H9 (cell line): ENCODE measurements around the gene TNFRSF19. TPM values are rescaled to one million over a fixed set of nuclear protein-coding genes. Genes with fewer than 3 reads are reported as not detected.

Experiments used
- DNase-seq: peaks from one replicate; pipeline ENCODE4 v3.0.0-alpha.2; 2017
- H2AFZ ChIP-seq: one replicate; pipeline ENCODE4 v1.6.1; 2013; ENCODE audit warnings: mild to moderate bottlenecking, low read length, control low read depth, moderate library complexity
- H2AK5ac ChIP-seq: 2 replicates; pipeline ENCODE4 v1.6.1; 2013; ENCODE audit warnings: low read length, control low read depth, mixed read lengths; ENCODE audit not compliant: insufficient read length
- H2BK120ac ChIP-seq: one replicate; pipeline ENCODE4 v1.6.1; 2013; ENCODE audit warnings: low read depth, mild to moderate bottlenecking, low read length, control low read depth, inconsistent platforms; ENCODE audit not compliant: poor library complexity, severe bottlenecking
- H2BK12ac ChIP-seq: 2 replicates; pipeline ENCODE4 v1.6.1; 2013; ENCODE audit warnings: low read length, control low read depth, mixed read lengths, low read depth; ENCODE audit not compliant: insufficient read length
- H2BK15ac ChIP-seq: 2 replicates; pipeline ENCODE4 v1.6.1; 2013; ENCODE audit warnings: low read depth, low read length, control low read depth
- H2BK20ac ChIP-seq: one replicate; pipeline ENCODE4 v1.6.1; 2013; ENCODE audit warnings: low read depth, mild to moderate bottlenecking, low read length, control low read depth, inconsistent platforms; ENCODE audit not compliant: poor library complexity, severe bottlenecking
- H2BK5ac ChIP-seq: 2 replicates; pipeline ENCODE4 v1.6.1; 2013; ENCODE audit warnings: low read length, control low read depth, mixed read lengths; ENCODE audit not compliant: insufficient read length
- H3K14ac ChIP-seq: 2 replicates; pipeline ENCODE4 v1.6.1; 2013; ENCODE audit warnings: low read length, control low read depth; ENCODE audit not compliant: insufficient read depth
- H3K18ac ChIP-seq: 2 replicates; pipeline ENCODE4 v1.6.1; 2013; ENCODE audit warnings: low read depth, mild to moderate bottlenecking, mixed read lengths, low read length, control low read depth; ENCODE audit not compliant: insufficient read length
- H3K23ac ChIP-seq: 2 replicates; pipeline ENCODE4 v1.6.1; 2013; ENCODE audit warnings: low read length, control low read depth, mixed read lengths, low read depth; ENCODE audit not compliant: insufficient read length
- H3K23me2 ChIP-seq: 2 replicates; pipeline ENCODE4 v1.6.1; 2013; ENCODE audit warnings: low read depth, mild to moderate bottlenecking, mixed read lengths, low read length, control low read depth; ENCODE audit not compliant: insufficient read length, poor library complexity, severe bottlenecking
- H3K27ac ChIP-seq: 2 replicates; pipeline ENCODE4 v1.5.1; 2013; ENCODE audit warnings: low read length, control low read depth, mixed read lengths, low read depth; ENCODE audit not compliant: insufficient read length
- H3K27me3 ChIP-seq: 2 replicates; pipeline ENCODE4 v1.6.1; 2013; ENCODE audit warnings: low read length, control low read depth, inconsistent platforms; ENCODE audit not compliant: insufficient read depth
- H3K4ac ChIP-seq: 2 replicates; pipeline ENCODE4 v1.6.1; 2013; ENCODE audit warnings: low read depth, mild to moderate bottlenecking, control low read depth, inconsistent platforms, low read length, moderate library complexity
- H3K4me1 ChIP-seq: 2 replicates; pipeline ENCODE4 v1.6.1; 2013; ENCODE audit warnings: low read length, control low read depth, inconsistent platforms; ENCODE audit not compliant: insufficient read depth
- H3K4me2 ChIP-seq: 2 replicates; pipeline ENCODE4 v1.6.1; 2013; ENCODE audit warnings: low read length, control low read depth, mixed read lengths; ENCODE audit not compliant: insufficient read length, insufficient read depth
- H3K56ac ChIP-seq: 2 replicates; pipeline ENCODE4 v1.6.1; 2013; ENCODE audit warnings: low read depth, mild to moderate bottlenecking, mixed read lengths, low read length, control low read depth; ENCODE audit not compliant: insufficient read length
- H3K79me1 ChIP-seq: 2 replicates; pipeline ENCODE4 v1.6.1; 2013; ENCODE audit warnings: low read depth, mild to moderate bottlenecking, moderate library complexity, low read length, control low read depth, inconsistent platforms; ENCODE audit not compliant: insufficient read depth, poor library complexity, severe bottlenecking
- H3K79me2 ChIP-seq: 2 replicates; pipeline ENCODE4 v1.6.1; 2013; ENCODE audit warnings: low read length, control low read depth, inconsistent platforms; ENCODE audit not compliant: insufficient read depth
- H3K9ac ChIP-seq: 2 replicates; pipeline ENCODE4 v1.6.1; 2013; ENCODE audit warnings: low read length, control low read depth, mixed read lengths; ENCODE audit not compliant: insufficient read length; ENCODE audit errors: extremely low read depth
- H3K9me3 ChIP-seq: one replicate; pipeline ENCODE4 v1.6.1; 2013; ENCODE audit warnings: low read depth, low read length, inconsistent platforms; ENCODE audit not compliant: control insufficient read depth
- H3T11ph ChIP-seq: one replicate; pipeline ENCODE4 v1.6.1; 2013; ENCODE audit warnings: mild to moderate bottlenecking, low read length, control low read depth, inconsistent platforms
- H4K20me1 ChIP-seq: one replicate; pipeline ENCODE4 v1.6.1; 2013; ENCODE audit not compliant: control insufficient read depth, insufficient read length, insufficient read depth
- H4K5ac ChIP-seq: 2 replicates; pipeline ENCODE4 v1.6.1; 2013; ENCODE audit warnings: low read depth, mild to moderate bottlenecking, mixed read lengths, low read length, control low read depth; ENCODE audit not compliant: insufficient read length
- H4K8ac ChIP-seq: replicated peaks from 2 replicates; pipeline ENCODE4 v1.6.1; 2013; ENCODE audit warnings: low read length, control low read depth, mixed read lengths, low read depth; ENCODE audit not compliant: insufficient read length
- H4K91ac ChIP-seq: 2 replicates; pipeline ENCODE4 v1.6.1; 2013; ENCODE audit warnings: low read depth, mild to moderate bottlenecking, moderate library complexity, mixed read lengths, low read length, control low read depth; ENCODE audit not compliant: insufficient read length
- H3K27ac Mint-ChIP-seq, 3 experiments: 2 replicates in 2 of 3; 3 replicates in 1 of 3; pipeline ENCODE4 v1.8.0; 2020 to 2021; ENCODE audit warnings: mixed read lengths in 3 of 3, mild to moderate bottlenecking in 1 of 3, moderate library complexity in 1 of 3
- H3K27me3 Mint-ChIP-seq: 2 replicates; pipeline ENCODE4 v1.8.0; 2021; ENCODE audit warnings: low read depth, mild to moderate bottlenecking, moderate library complexity, mixed read lengths
- H3K36me3 Mint-ChIP-seq, 3 experiments: 2 replicates in 2 of 3; 3 replicates in 1 of 3; pipeline ENCODE4 v1.8.0; 2020 to 2021; ENCODE audit warnings: low read depth in 3 of 3, mixed read lengths in 3 of 3; ENCODE audit not compliant: insufficient read depth in 1 of 3
- H3K4me1 Mint-ChIP-seq, 2 experiments: 2 replicates each; pipeline ENCODE4 v1.8.0; 2020; ENCODE audit warnings: mixed read lengths in 2 of 2
- H3K4me3 Mint-ChIP-seq, 2 experiments: 2 replicates in 1 of 2; 3 replicates in 1 of 2; pipeline ENCODE4 v1.8.0; 2020 to 2021; ENCODE audit warnings: mild to moderate bottlenecking in 2 of 2, mixed read lengths in 2 of 2, moderate library complexity in 1 of 2
- H3K9me3 Mint-ChIP-seq, 2 experiments: 2 replicates in 1 of 2; 3 replicates in 1 of 2; pipeline ENCODE4 v1.8.0; 2020; ENCODE audit warnings: mild to moderate bottlenecking in 2 of 2, mixed read lengths in 2 of 2, moderate library complexity in 1 of 2
- CTCF ChIP-seq: fragments of 200-600 bp; sonication (generic); conservative IDR thresholded peaks from 3 replicates; pipeline ENCODE4 v1.8.0; 2021; ENCODE audit warnings: antibody characterized with exemption, mild to moderate bottlenecking
- WGBS: extraction: QIAGEN DNeasy Blood & Tissue Kit; methylation state at CpG from one replicate; pipeline ENCODE4 v1.1.7; 2013; ENCODE audit warnings: missing lambda C conversion rate, low lambda C conversion rate, mixed read lengths; ENCODE audit not compliant: insufficient read length; ENCODE audit errors: extremely low coverage; 5-methylcytosine and 5-hydroxymethylcytosine counted together
- total RNA-seq: library from RNA; stranded (reverse); gene quantifications from 2 replicates; pipeline ENCODE4 v1.2.1, GENCODE V29; 2021

The TNFRSF19 gene
- total RNA-seq, 1 experiment from 2014 or later, result 2.7 TPM

DNA sequence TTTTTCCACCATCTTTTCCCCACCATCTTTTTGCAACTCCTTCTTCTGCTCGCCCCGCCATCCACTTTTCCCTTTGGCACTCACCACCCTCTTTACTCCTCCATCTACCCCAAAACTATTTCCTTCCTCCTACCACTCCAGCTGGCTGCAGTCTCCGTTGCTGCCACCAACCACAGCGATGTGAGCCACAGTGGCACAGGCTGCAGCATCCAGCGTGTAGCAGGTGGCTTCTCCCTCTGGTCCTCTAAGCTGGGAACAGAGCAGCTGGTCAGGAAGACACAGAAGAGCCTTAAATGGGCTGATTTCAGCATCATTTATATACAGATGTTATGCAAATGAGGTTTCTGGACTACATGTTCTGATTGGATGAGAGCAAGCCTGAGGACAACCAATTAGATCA, 144.5 kb downstream of the TNFRSF19 start:
- Histone ChIP-seq H3K23me2 (no peaks in the 10 kb centered on the region), H3K23ac (no peak overlapping the region), H4K91ac (no peak overlapping the region), H3K9ac (no peak overlapping the region), H3K4me2 (no peak overlapping the region), H3K4me1 (no peaks in the 10 kb centered on the region), H3K79me2 (no peaks in the 10 kb centered on the region), H4K8ac (no peak overlapping the region), H3K27me3 (no peaks in the 10 kb centered on the region), H3K56ac (no peak overlapping the region), H2AK5ac (no peak overlapping the region), H2BK15ac (no peak overlapping the region), H3K79me1 (no peaks in the 10 kb centered on the region), H3K27ac (no peak overlapping the region), H4K20me1 (no peaks in the 10 kb centered on the region), H3K18ac (no peak overlapping the region), H2BK12ac (no peak overlapping the region), H2BK5ac (no peak overlapping the region), H3K4ac (no peak overlapping the region), H3T11ph (no peak overlapping the region), H2BK20ac (no peak overlapping the region), H3K9me3 (no peaks in the 10 kb centered on the region), H3K14ac (no peak overlapping the region), H2AFZ (no peak overlapping the region), H4K5ac (no peak overlapping the region), H2BK120ac (no peak overlapping the region)
- H3K27me3 Mint-ChIP-seq, result peaks cover 2% of the 10 kb centered on the region; the same call in 1 of the 2 replicates
- WGBS, result 100% methylated on average over 1 of the region's 5 CpGs
- H3K27ac Mint-ChIP-seq, result no peak overlapping the region
- no peak for DNase-seq
- TF ChIP-seq CTCF, result no peak
- H3K36me3 Mint-ChIP-seq, result peaks cover 6 to 31% (median 10%) of the 10 kb centered on the region in 3 experiments; a peak in 5 of 7 replicates
- no peaks in the 10 kb centered on the region for H3K4me1 Mint-ChIP-seq
- no peak overlapping the region; a peak in 1 of 5 replicates for H3K4me3 Mint-ChIP-seq
- peaks cover 20 to 28% of the 10 kb centered on the region in 2 experiments for H3K9me3 Mint-ChIP-seq
